Endothelial cell of umbilical vein (primary cell): ENCODE measurements around the gene PCMT1. TPM values are rescaled to one million over a fixed set of nuclear protein-coding genes. Genes with fewer than 3 reads are reported as not detected.

Source experiments
- BruUV-seq: library from RNA; stranded (reverse); fragments of 400-500 nt; replicated peaks from 2 replicates; lab custom pipeline; 2021; lab: Mats Ljungman, UMichigan
- CTCF ChIA-PET: fragments of 300-600, 350-600 bp; sonication (Branson Sonifier 250); formaldehyde crosslinking; loops from one replicate; lab custom pipeline; 2021; ENCODE audit warnings: antibody characterized with exemption, inconsistent platforms; lab: Charles Lee
- POLR2A ChIA-PET: fragments of 300-600, 350-600 bp; sonication (Branson Sonifier 250); formaldehyde crosslinking; loops from one replicate; lab custom pipeline; 2021; ENCODE audit warnings: antibody characterized with exemption, inconsistent platforms; lab: Charles Lee
- DNase-seq: peaks from one replicate; pipeline ENCODE4 v3.0.0-alpha.2; 2011; ENCODE audit warnings: low read depth, low spot score
- FAIRE-seq: peaks from 2 replicates; lab custom pipeline; 2011; peaks lifted over from hg19 to GRCh38; lab: Jason Lieb, UNC
- H2AFZ ChIP-seq: 2 replicates; pipeline ENCODE4 v1.6.0; 2012; ENCODE audit warnings: low read depth, low read length, control low read depth, inconsistent platforms
- H3K27ac ChIP-seq: 2 replicates; pipeline ENCODE4 v1.5.1; 2011; ENCODE audit warnings: low read depth, mild to moderate bottlenecking, control low read depth, low read length, moderate library complexity; ENCODE audit not compliant: insufficient read depth
- H3K27me3 ChIP-seq, 2 experiments: 2 replicates each; pipeline versions ENCODE4 v1.6.0 to v1.6.1; 2011; ENCODE audit warnings: low read length in 2 of 2, mixed read lengths in 1 of 2; ENCODE audit not compliant: control insufficient read depth in 2 of 2, insufficient read depth in 2 of 2
- H3K36me3 ChIP-seq, 2 experiments: 2 replicates in 1 of 2; 3 replicates in 1 of 2; pipeline ENCODE4 v1.5.1; 2011; ENCODE audit warnings: low read length in 2 of 2, mild to moderate bottlenecking in 1 of 2, moderate library complexity in 1 of 2; ENCODE audit not compliant: control insufficient read depth in 2 of 2, insufficient read depth in 2 of 2; ENCODE audit errors: extremely low read depth in 1 of 2
- H3K4me1 ChIP-seq: 3 replicates; pipeline ENCODE4 v1.5.1; 2011; ENCODE audit warnings: mild to moderate bottlenecking, low read length; ENCODE audit not compliant: control insufficient read depth, insufficient read depth; ENCODE audit errors: extremely low read depth
- H3K4me2 ChIP-seq: 2 replicates; pipeline ENCODE4 v1.6.1; 2011; ENCODE audit warnings: low read length, control low read depth, mixed read lengths; ENCODE audit not compliant: insufficient read depth
- H3K4me3 ChIP-seq, 3 experiments: fragments of 200-600 bp in 1 of 3; sonication (generic), shearing (Covaris generic) in 1 of 3; replicated peaks in 1 of 3; 2 replicates each; pipeline ENCODE4 v1.5.1; 2011 to 2016; ENCODE audit warnings: control low read depth in 3 of 3, low read length in 3 of 3, mild to moderate bottlenecking in 2 of 3, inconsistent platforms in 1 of 3, low read depth in 1 of 3, moderate library complexity in 1 of 3; ENCODE audit not compliant: insufficient read depth in 1 of 3
- H3K79me2 ChIP-seq: 2 replicates; pipeline ENCODE4 v1.6.0; 2012; ENCODE audit warnings: low read length, inconsistent platforms; ENCODE audit not compliant: control insufficient read depth, insufficient read depth
- H3K9ac ChIP-seq: replicated peaks from 2 replicates; pipeline ENCODE3; 2011; ENCODE audit warnings: low read length, control low read depth; ENCODE audit not compliant: insufficient read depth; ENCODE audit errors: extremely low read depth
- H3K9me1 ChIP-seq: replicated peaks from 3 replicates; pipeline ENCODE4 v1.6.0; 2011; ENCODE audit warnings: mild to moderate bottlenecking, low read length; ENCODE audit not compliant: control insufficient read depth, insufficient read depth; ENCODE audit errors: extremely low read depth
- H3K9me3 ChIP-seq: replicated peaks from 2 replicates; pipeline ENCODE4 v1.5.1; 2012; ENCODE audit warnings: low read length, inconsistent platforms; ENCODE audit not compliant: control insufficient read depth, insufficient read depth
- H4K20me1 ChIP-seq: replicated peaks from 2 replicates; pipeline ENCODE3; 2011; ENCODE audit warnings: mild to moderate bottlenecking, low read length; ENCODE audit not compliant: control insufficient read depth, insufficient read depth; ENCODE audit errors: extremely low read depth
- CTCF ChIP-seq, 2 donors: IDR thresholded peaks; 1 replicate in 1 of 2; 2 replicates in 1 of 2; pipeline ENCODE4 v1.5.1; 2011; ENCODE audit warnings: low read length in 2 of 2, mild to moderate bottlenecking in 2 of 2, moderate library complexity in 2 of 2, control low read depth in 1 of 2, inconsistent platforms in 1 of 2, low read depth in 1 of 2; ENCODE audit not compliant: insufficient read depth in 1 of 2; ENCODE audit errors: extremely low read depth in 1 of 2
- EZH2 ChIP-seq: IDR thresholded peaks from 2 replicates; pipeline ENCODE4 v1.6.1; 2012; ENCODE audit warnings: borderline replicate concordance, low read depth, mild to moderate bottlenecking, moderate library complexity, low read length, inconsistent platforms; ENCODE audit not compliant: severe bottlenecking
- FOS ChIP-seq: IDR thresholded peaks from 2 replicates; pipeline ENCODE4 v1.6.1; 2011; ENCODE audit warnings: mild to moderate bottlenecking, low read length, moderate library complexity, borderline replicate concordance; ENCODE audit not compliant: insufficient read depth
- GATA2 ChIP-seq: IDR thresholded peaks from 2 replicates; pipeline ENCODE4 v1.7.0; 2011; ENCODE audit warnings: low read depth, mild to moderate bottlenecking, moderate library complexity, mixed read lengths, low read length; ENCODE audit not compliant: insufficient read length, insufficient read depth
- JUN ChIP-seq: IDR thresholded peaks from 2 replicates; pipeline ENCODE4 v1.6.1; 2011; ENCODE audit warnings: borderline replicate concordance, low read depth; ENCODE audit not compliant: insufficient read length, insufficient read depth
- MAX ChIP-seq: IDR thresholded peaks from 2 replicates; pipeline ENCODE4 v1.6.1; 2011; ENCODE audit not compliant: insufficient read depth, insufficient read length
- MYC ChIP-seq: IDR thresholded peaks from one replicate; pipeline ENCODE4 v1.6.1; 2011; ENCODE audit warnings: mild to moderate bottlenecking, low read depth, low read length
- POLR2A ChIP-seq: IDR thresholded peaks from 2 replicates; pipeline ENCODE4 v1.6.1; 2012; ENCODE audit warnings: low read depth, mild to moderate bottlenecking, control low read depth, low read length
- POLR2AphosphoS5 ChIP-seq: IDR thresholded peaks from 2 replicates; pipeline ENCODE4 v1.6.1; 2012; ENCODE audit warnings: low read depth, mild to moderate bottlenecking, control low read depth, low read length, moderate library complexity; ENCODE audit not compliant: insufficient read depth
- dilution Hi-C: fragments of 300-500 bp; cut with MboI; formaldehyde crosslinking; loops from one replicate; pipeline ENCODE4 v1.15.0; 2019; ENCODE audit warnings: low sequenced_read_pairs; ENCODE audit not compliant: extremely low pct_ligation_motif_present
- intact Hi-C: fragments of 100-400 bp; cut with micrococcal nuclease; formaldehyde crosslinking; loops from one replicate; pipeline ENCODE4 v1.10.0; 2022
- polyA plus RNA-seq, 4 experiments: library from polyadenylated mRNA; depleted of rRNA in 3 of 4; stranded (reverse) in 3 of 4; unstranded in 1 of 4; fragments of >200 nt; gene quantifications; 2 replicates each; pipeline versions ENCODE4 v1.2.1 to v1.2.3, GENCODE V29; 2011 to 2012; ENCODE audit warnings: missing spikeins in 1 of 4
- total RNA-seq: library from RNA; stranded (reverse); gene quantifications from 2 replicates; pipeline ENCODE4 v1.2.3, GENCODE V29; 2021

Gene PCMT1
- total and polyA plus RNA-seq, 2 donors (not counting 3 experiments of a cell fraction or from before 2014, with no cell fraction given), result 95.0 to 102 TPM

- Histone ChIP-seq H3K4me3 (no peak overlapping the region), H3K79me2 (peaks cover 81% of the 10 kb centered on the region), H3K9me3 (no peaks in the 10 kb centered on the region), H2AFZ (no peak overlapping the region), H3K4me2 (no peak overlapping the region), H3K9me1 (no peaks in the 10 kb centered on the region), H3K27me3 (no peaks in the 10 kb centered on the region), H3K36me3 (no peaks in the 10 kb centered on the region), H3K4me1 (no peaks in the 10 kb centered on the region), H3K9ac (no peak overlapping the region), H3K27ac (no peak overlapping the region), H4K20me1 (peaks cover 5% of the 10 kb centered on the region)
- DNase-seq, result no peak
- ChIA-PET POLR2A (no interaction called here), CTCF (interaction anchor here (1.4 kb wide), 1 partner anchor 15 kb away, joined by 4 read pairs; no protein-coding TSS in a partner anchor)
- no peak for TF ChIP-seq GATA2
- TF ChIP-seq FOS, result no peak
- TF ChIP-seq POLR2A, result no peak
- no peak for TF ChIP-seq JUN
- no peak for TF ChIP-seq POLR2AphosphoS5
- no peak for TF ChIP-seq EZH2
- TF ChIP-seq MYC, result no peak
- no peak for TF ChIP-seq MAX
- no peak for TF ChIP-seq CTCF (IDR thresholded peaks at IDR 0.05; ENCODE audit: extremely low read depth in 1 of 2, insufficient read depth in 1 of 2, low read depth in 1 of 2, low read length in 2 of 2)
- intact Hi-C loops (no loop called here), dilution Hi-C loops (no loop called here)
- no TSS peak for BruUV-seq
- FAIRE-seq, result no peak
Observed at GRCh38 chr6:149701714-149702113, 47.8 kb upstream of the PCMT1 start.
